Measurements from ENCODE around the gene SARDH.

The SARDH gene

DNA sequence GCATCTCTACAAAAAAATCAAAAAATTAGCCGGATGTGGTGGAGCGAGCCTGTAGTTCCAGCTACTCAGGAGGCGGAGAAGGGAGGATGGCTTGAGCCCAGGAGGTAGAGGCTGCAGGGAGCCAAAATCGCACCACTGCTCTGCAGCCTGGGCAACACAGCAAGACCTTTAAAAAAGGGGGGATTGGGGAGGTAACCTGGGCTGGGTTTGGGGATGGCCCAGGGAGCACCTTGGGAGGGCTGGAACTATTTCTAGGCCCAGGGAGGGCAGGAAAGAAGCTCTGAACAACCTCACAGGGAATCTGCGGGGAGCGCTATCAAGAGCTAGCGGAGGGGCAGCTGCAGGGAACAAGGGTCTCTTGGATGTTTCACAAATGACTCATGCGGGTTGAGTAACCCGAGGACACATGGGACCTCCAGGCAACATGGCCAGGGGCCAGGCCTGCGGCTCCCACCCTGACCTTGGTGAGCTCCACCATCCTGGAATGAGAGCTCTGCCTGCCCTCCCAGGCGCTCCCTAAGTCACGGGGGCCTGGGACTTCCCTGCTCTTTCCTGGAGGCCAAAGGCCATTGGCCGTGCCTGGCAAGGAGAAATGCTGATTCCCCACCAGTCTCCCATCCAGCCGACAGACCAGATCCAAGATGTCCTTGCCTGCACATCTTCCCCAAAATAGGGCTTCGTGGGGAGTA, 23.4 kb downstream of the SARDH start:
- H3K23ac ChIP-seq (ENCODE audit: low read length), result no peak overlapping the region
- peak overlapping the region; percentile 88 for H4K91ac ChIP-seq (ENCODE audit: low read depth, low read length)

GRCh38 chr9:133713960-133714495, 24.1 kb downstream of the SARDH start:
- Histone ChIP-seq H3K36me3 (ENCODE audit: control insufficient read depth in 1 of 2, insufficient read depth in 2 of 2, low read length in 2 of 2) (no peaks in the 10 kb centered on the region), H3K79me1 (ENCODE audit: low read length) (peaks cover 26% of the 10 kb centered on the region), H2BK5ac (ENCODE audit: low read depth, low read length, poor library complexity) (peak overlapping the region; percentile 43), H4K12ac (ENCODE audit: low read depth, low read length) (no peak overlapping the region), H3K9me3 (ENCODE audit: insufficient read depth, low read depth, low read length) (no peaks in the 10 kb centered on the region), H4K91ac (ENCODE audit: low read depth, low read length) (peak overlapping the region; percentile 88), H2BK12ac (ENCODE audit: low read length) (peak overlapping the region; percentile 93), H3K79me2 (ENCODE audit: control insufficient read depth, insufficient read depth, low read length, poor library complexity) (peaks cover 2% of the 10 kb centered on the region), H3K4ac (ENCODE audit: low read depth, low read length) (peak overlapping the region; percentile 49), H2AFZ (ENCODE audit: insufficient read depth, low read length, poor library complexity) (no peak overlapping the region), H2BK120ac (ENCODE audit: insufficient read depth, low read length, poor library complexity) (peak overlapping the region; percentile 67), H2AK5ac (ENCODE audit: low read length) (peak overlapping the region; percentile 85), H3K27me3 (ENCODE audit: insufficient read depth, low read length) (no peaks in the 10 kb centered on the region), H3K27ac (ENCODE audit: low read depth, low read length) (no peak overlapping the region), H3K9ac (ENCODE audit: low read length) (no peak overlapping the region), H3K18ac (ENCODE audit: low read length) (peak overlapping the region; percentile 76), H4K8ac (ENCODE audit: low read depth, low read length) (peak overlapping the region; percentile 44), H3K4me3 (ENCODE audit: low read depth, low read length) (no peak overlapping the region), H3K4me2 (ENCODE audit: low read length) (no peak overlapping the region), H3K23ac (ENCODE audit: low read length) (no peak overlapping the region), H3K4me1 (ENCODE audit: control insufficient read depth in 1 of 2, insufficient read depth in 2 of 2, low read length in 2 of 2) (peaks cover 24 to 34% of the 10 kb centered on the region in 2 experiments), H3K14ac (ENCODE audit: low read length) (peak overlapping the region; percentile 78)
- no peak for DNase-seq
- no CpG with 5 or more reads among the region's 18 CpGs for WGBS (ENCODE audit: extremely low coverage, insufficient coverage, insufficient read length)

More for the DNA sequence above, 23.4 kb downstream of the SARDH start:
- no peak overlapping the region for H3K9ac ChIP-seq (ENCODE audit: low read length)
- peaks cover 26% of the 10 kb centered on the region for H3K79me1 ChIP-seq (ENCODE audit: low read length)
- peak overlapping the region; percentile 5 for H2BK5ac ChIP-seq (ENCODE audit: low read depth, low read length, poor library complexity)
- H2AFZ ChIP-seq (ENCODE audit: insufficient read depth, low read length, poor library complexity), result no peak overlapping the region
- H3K4me2 ChIP-seq (ENCODE audit: low read length), result peak overlapping the region; percentile 12
- peak overlapping the region; percentile 14 for H3K4ac ChIP-seq (ENCODE audit: low read depth, low read length)
- H3K9me3 ChIP-seq (ENCODE audit: insufficient read depth, low read depth, low read length), result no peaks in the 10 kb centered on the region
- H3K27ac ChIP-seq (ENCODE audit: low read depth, low read length), result peak overlapping the region; percentile 43
- no peak overlapping the region for H3K18ac ChIP-seq (ENCODE audit: low read length)
- no peak overlapping the region for H3K4me3 ChIP-seq (ENCODE audit: low read depth, low read length)
- H2BK120ac ChIP-seq (ENCODE audit: insufficient read depth, low read length, poor library complexity), result peak overlapping the region; percentile 58
- H3K4me1 ChIP-seq (ENCODE audit: control insufficient read depth in 1 of 2, insufficient read depth in 2 of 2, low read length in 2 of 2), result peaks cover 24 to 34% of the 10 kb centered on the region in 2 experiments
- H2AK5ac ChIP-seq (ENCODE audit: low read length), result no peak overlapping the region
- H3K36me3 ChIP-seq (ENCODE audit: control insufficient read depth in 1 of 2, insufficient read depth in 2 of 2, low read length in 2 of 2), result no peaks in the 10 kb centered on the region
- no CpG with 5 or more reads among the region's 15 CpGs for WGBS (ENCODE audit: extremely low coverage, insufficient coverage, insufficient read length)
- H4K8ac ChIP-seq (ENCODE audit: low read depth, low read length), result peak overlapping the region; percentile 45
- peak in 1 of 2 donors; percentile 33 for DNase-seq
- H3K14ac ChIP-seq (ENCODE audit: low read length), result no peak overlapping the region
- peak overlapping the region; percentile 48 for H2BK12ac ChIP-seq (ENCODE audit: low read length)
- H4K12ac ChIP-seq (ENCODE audit: low read depth, low read length), result no peak overlapping the region
- H3K27me3 ChIP-seq (ENCODE audit: insufficient read depth, low read length), result no peaks in the 10 kb centered on the region
- H3K79me2 ChIP-seq (ENCODE audit: control insufficient read depth, insufficient read depth, low read length, poor library complexity), result peaks cover 2% of the 10 kb centered on the region

DNA sequence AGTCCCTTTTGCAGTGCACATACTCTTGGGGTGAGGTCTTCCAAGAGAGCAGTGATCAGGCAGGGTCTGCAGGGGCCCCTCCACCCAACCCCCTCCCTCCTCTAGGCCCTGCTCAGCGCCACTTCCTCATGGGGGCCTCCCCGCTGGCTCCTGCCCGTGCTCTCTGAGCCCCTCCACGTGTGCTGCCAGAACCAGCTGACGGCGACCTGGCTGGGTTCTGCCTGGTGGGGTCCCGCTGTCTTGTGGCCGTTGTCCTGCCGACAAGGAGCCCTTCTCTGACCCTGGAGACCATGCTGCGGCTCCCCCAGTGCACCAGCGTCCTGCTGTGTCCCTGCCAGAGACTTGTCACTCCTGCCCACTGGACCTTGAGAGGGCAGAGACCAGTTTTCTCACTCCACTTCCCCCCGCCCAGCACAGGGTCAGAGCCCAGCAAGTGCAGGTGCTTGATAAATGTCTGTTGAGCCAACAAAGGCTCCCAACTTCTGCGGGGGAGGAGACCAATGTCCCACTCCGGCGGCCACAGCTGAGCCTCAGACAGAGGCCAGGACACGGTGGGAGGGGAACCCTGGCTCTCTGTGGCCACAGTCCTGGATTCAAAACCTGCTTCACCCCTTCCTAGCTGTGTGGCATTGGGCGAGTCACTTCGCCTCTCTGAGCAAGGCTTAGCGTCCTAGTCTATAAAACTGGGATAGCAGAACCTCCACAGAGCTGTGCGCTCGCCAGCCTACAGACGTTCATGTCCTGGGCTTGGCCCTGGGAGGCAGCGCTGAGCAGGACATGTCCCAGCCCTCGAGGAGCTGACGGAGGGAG, 24.8 kb downstream of the SARDH start:
- Histone ChIP-seq H3K18ac (ENCODE audit: low read length) (peak overlapping the region; percentile 11), H4K91ac (ENCODE audit: low read depth, low read length) (peak overlapping the region; percentile 78), H2BK120ac (ENCODE audit: insufficient read depth, low read length, poor library complexity) (peak overlapping the region; percentile 11), H4K12ac (ENCODE audit: low read depth, low read length) (no peak overlapping the region), H2BK12ac (ENCODE audit: low read length) (peak overlapping the region; percentile 93), H3K4me1 (ENCODE audit: control insufficient read depth in 1 of 2, insufficient read depth in 2 of 2, low read length in 2 of 2) (peaks cover 24 to 34% of the 10 kb centered on the region in 2 experiments), H3K23ac (ENCODE audit: low read length) (no peak overlapping the region), H3K36me3 (ENCODE audit: control insufficient read depth in 1 of 2, insufficient read depth in 2 of 2, low read length in 2 of 2) (no peaks in the 10 kb centered on the region), H2BK5ac (ENCODE audit: low read depth, low read length, poor library complexity) (no peak overlapping the region), H4K8ac (ENCODE audit: low read depth, low read length) (no peak overlapping the region), H2AFZ (ENCODE audit: insufficient read depth, low read length, poor library complexity) (no peak overlapping the region), H3K27me3 (ENCODE audit: insufficient read depth, low read length) (no peaks in the 10 kb centered on the region), H3K79me1 (ENCODE audit: low read length) (peaks cover 26% of the 10 kb centered on the region), H3K79me2 (ENCODE audit: control insufficient read depth, insufficient read depth, low read length, poor library complexity) (peaks cover 2% of the 10 kb centered on the region), H2AK5ac (ENCODE audit: low read length) (peak overlapping the region; percentile 50), H3K4me3 (ENCODE audit: low read depth, low read length) (no peak overlapping the region), H3K9ac (ENCODE audit: low read length) (no peak overlapping the region), H3K27ac (ENCODE audit: low read depth, low read length) (no peak overlapping the region), H3K4me2 (ENCODE audit: low read length) (no peak overlapping the region), H3K9me3 (ENCODE audit: insufficient read depth, low read depth, low read length) (no peaks in the 10 kb centered on the region), H3K14ac (ENCODE audit: low read length) (peak overlapping the region; percentile 57), H3K4ac (ENCODE audit: low read depth, low read length) (no peak overlapping the region)
- DNase-seq, result no peak
- no CpG with 5 or more reads among the region's 25 CpGs for WGBS (ENCODE audit: extremely low coverage, insufficient coverage, insufficient read length)

DNA sequence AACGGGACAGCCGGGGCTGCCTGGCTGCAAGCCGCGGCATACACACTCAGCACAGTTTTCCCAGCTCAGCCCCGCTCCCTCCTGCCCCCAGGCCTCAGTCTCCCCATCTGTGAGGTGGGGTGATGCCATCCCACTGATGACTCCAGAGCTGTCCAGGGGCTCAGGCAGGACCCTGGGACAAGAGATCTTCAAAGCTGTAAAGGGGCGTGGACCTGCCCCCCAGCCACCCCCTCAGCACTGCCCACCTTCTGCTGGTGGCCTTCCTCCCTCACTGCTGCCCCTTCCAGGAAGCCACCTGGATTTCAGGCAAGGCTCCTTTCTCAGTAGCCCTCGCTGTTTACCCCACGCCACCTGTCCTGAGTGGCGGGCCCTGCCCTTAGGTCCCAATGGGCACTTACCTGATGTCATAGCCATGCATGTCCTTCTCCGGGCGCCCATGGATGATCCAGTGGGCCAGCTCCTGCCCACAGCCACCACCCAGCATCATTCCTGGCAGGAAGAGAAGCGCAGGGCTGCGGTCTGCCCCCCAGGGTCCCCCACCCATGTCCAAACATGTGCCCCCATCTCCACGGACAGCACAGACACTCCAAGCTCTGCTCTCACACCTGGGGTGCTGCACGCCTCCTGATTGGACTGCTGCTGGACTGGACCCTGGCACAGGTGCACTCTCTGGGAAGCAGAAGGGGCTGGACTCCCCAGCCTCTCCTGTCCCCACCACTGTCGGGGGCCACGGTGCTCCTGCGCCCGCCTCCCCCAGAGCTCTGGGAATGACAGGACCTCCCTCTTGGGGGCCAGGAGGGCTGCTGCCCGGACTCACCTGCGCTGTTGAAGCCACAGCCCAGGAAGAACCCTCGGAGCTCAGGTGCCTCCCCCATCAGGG, 25.7 kb downstream of the SARDH start:
- H3K36me3 ChIP-seq (ENCODE audit: control insufficient read depth in 1 of 2, insufficient read depth in 2 of 2, low read length in 2 of 2), result no peaks in the 10 kb centered on the region
- H3K18ac ChIP-seq (ENCODE audit: low read length), result peak overlapping the region; percentile 30
- no peak overlapping the region for H4K12ac ChIP-seq (ENCODE audit: low read depth, low read length)
- H2AFZ ChIP-seq (ENCODE audit: insufficient read depth, low read length, poor library complexity), result no peak overlapping the region
- peak overlapping the region; percentile 24 for H2BK120ac ChIP-seq (ENCODE audit: insufficient read depth, low read length, poor library complexity)
- H3K9ac ChIP-seq (ENCODE audit: low read length), result no peak overlapping the region
- peaks cover 2% of the 10 kb centered on the region for H3K79me2 ChIP-seq (ENCODE audit: control insufficient read depth, insufficient read depth, low read length, poor library complexity)
- H2BK12ac ChIP-seq (ENCODE audit: low read length), result peak overlapping the region; percentile 23
- no peaks in the 10 kb centered on the region for H3K27me3 ChIP-seq (ENCODE audit: insufficient read depth, low read length)
- H3K27ac ChIP-seq (ENCODE audit: low read depth, low read length), result no peak overlapping the region
- H4K8ac ChIP-seq (ENCODE audit: low read depth, low read length), result no peak overlapping the region
- peaks cover 26% of the 10 kb centered on the region for H3K79me1 ChIP-seq (ENCODE audit: low read length)
- no peaks in the 10 kb centered on the region for H3K9me3 ChIP-seq (ENCODE audit: insufficient read depth, low read depth, low read length)
- H3K23ac ChIP-seq (ENCODE audit: low read length), result no peak overlapping the region
- H3K4ac ChIP-seq (ENCODE audit: low read depth, low read length), result no peak overlapping the region
- H3K4me1 ChIP-seq (ENCODE audit: control insufficient read depth in 1 of 2, insufficient read depth in 2 of 2, low read length in 2 of 2), result peaks cover 24 to 34% of the 10 kb centered on the region in 2 experiments
- no peak for DNase-seq
- no CpG with 5 or more reads among the region's 22 CpGs for WGBS (ENCODE audit: extremely low coverage, insufficient coverage, insufficient read length)
- peak overlapping the region; percentile 37 for H3K14ac ChIP-seq (ENCODE audit: low read length)
- peak overlapping the region; percentile 79 for H2AK5ac ChIP-seq (ENCODE audit: low read length)
- no peak overlapping the region for H2BK5ac ChIP-seq (ENCODE audit: low read depth, low read length, poor library complexity)
- peak overlapping the region; percentile 78 for H4K91ac ChIP-seq (ENCODE audit: low read depth, low read length)
- H3K4me3 ChIP-seq (ENCODE audit: low read depth, low read length), result no peak overlapping the region
- no peak overlapping the region for H3K4me2 ChIP-seq (ENCODE audit: low read length)
